ENCODE measurements around the gene RAI2.

DNA sequence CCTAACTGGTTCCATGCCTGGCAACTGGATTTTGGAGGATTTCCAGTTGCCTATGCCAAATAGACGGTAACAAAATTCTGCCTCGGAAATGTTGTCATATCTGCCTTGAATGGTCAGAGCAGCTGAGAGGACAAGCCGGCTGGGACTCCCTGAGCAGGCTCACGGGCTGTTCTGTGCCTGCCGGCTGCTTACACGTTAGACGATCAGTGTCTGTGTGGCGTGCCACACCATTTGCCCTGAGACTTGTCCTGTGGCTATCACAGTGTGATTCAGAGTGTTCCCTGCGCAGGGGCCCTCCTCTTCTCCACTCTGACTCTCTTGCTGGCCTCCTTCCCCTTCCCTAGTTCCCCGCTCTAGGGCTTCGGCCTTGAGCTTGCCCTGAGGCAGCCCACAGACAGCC lies 42.4 kb downstream of the RAI2 start:
- TF ChIP-seq, protein P1, sequence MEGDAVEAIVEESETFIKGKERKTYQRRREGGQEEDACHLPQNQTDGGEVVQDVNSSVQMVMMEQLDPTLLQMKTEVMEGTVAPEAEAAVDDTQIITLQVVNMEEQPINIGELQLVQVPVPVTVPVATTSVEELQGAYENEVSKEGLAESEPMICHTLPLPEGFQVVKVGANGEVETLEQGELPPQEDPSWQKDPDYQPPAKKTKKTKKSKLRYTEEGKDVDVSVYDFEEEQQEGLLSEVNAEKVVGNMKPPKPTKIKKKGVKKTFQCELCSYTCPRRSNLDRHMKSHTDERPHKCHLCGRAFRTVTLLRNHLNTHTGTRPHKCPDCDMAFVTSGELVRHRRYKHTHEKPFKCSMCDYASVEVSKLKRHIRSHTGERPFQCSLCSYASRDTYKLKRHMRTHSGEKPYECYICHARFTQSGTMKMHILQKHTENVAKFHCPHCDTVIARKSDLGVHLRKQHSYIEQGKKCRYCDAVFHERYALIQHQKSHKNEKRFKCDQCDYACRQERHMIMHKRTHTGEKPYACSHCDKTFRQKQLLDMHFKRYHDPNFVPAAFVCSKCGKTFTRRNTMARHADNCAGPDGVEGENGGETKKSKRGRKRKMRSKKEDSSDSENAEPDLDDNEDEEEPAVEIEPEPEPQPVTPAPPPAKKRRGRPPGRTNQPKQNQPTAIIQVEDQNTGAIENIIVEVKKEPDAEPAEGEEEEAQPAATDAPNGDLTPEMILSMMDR (IDR thresholded peaks at IDR 0.05) = no peak
- TF ChIP-seq POLR2A (IDR thresholded peaks at IDR 0.05) = no peak

Data from uterus (tissue), 2 donors.